Kidney (tissue), 14 donors: Measurements from ENCODE around the gene KLHL14. TPM values are rescaled to one million over a fixed set of nuclear protein-coding genes. Genes with fewer than 3 reads are reported as not detected.

Source experiments
- DNase-seq, 5 donors: peaks; one replicate each; pipeline ENCODE4 v3.0.0-alpha.2; 2013 to 2020
- FAIRE-seq: peaks from 2 replicates; lab custom pipeline; 2012; peaks lifted over from hg19 to GRCh38; lab: Jason Lieb, UNC
- H3K27ac ChIP-seq, 2 donors: one replicate each; pipeline ENCODE4 v1.7.0; 2013; ENCODE audit warnings: low read depth in 2 of 2, low read length in 2 of 2, inconsistent platforms in 1 of 2
- H3K27me3 ChIP-seq: one replicate; pipeline ENCODE4 v1.7.1; 2013; ENCODE audit warnings: low read length, inconsistent platforms; ENCODE audit not compliant: control insufficient read depth, insufficient read depth
- H3K36me3 ChIP-seq, 3 donors: one replicate each; pipeline versions ENCODE4 v1.7.0 to v1.7.1; 2013; ENCODE audit warnings: low read length in 3 of 3, control low read depth in 1 of 3, inconsistent platforms in 1 of 3; ENCODE audit not compliant: insufficient read depth in 3 of 3, control insufficient read depth in 2 of 3
- H3K4me1 ChIP-seq, 3 donors: one replicate each; pipeline versions ENCODE4 v1.7.0 to v1.7.1; 2013; ENCODE audit warnings: low read length in 3 of 3, inconsistent platforms in 1 of 3, low read depth in 1 of 3; ENCODE audit not compliant: control insufficient read depth in 2 of 3, insufficient read depth in 2 of 3
- H3K4me3 ChIP-seq, 3 donors: one replicate each; pipeline versions ENCODE4 v1.7.0 to v1.8.1; 2013; ENCODE audit warnings: low read length in 3 of 3, control low read depth in 1 of 3, inconsistent platforms in 1 of 3
- H3K9ac ChIP-seq, 3 donors: one replicate each; pipeline versions ENCODE4 v1.7.0 to v1.7.1; 2013; ENCODE audit warnings: low read length in 3 of 3, control low read depth in 1 of 3, inconsistent platforms in 1 of 3
- H3K9me3 ChIP-seq, 3 donors: one replicate each; pipeline versions ENCODE4 v1.7.0 to v1.7.1; 2013; ENCODE audit warnings: low read length in 3 of 3, control low read depth in 1 of 3, inconsistent platforms in 1 of 3; ENCODE audit not compliant: control insufficient read depth in 2 of 3, insufficient read depth in 1 of 3
- CTCF ChIP-seq: IDR thresholded peaks from 3 replicates; pipeline ENCODE4 v1.5.1; 2012; ENCODE audit warnings: mild to moderate bottlenecking, moderate library complexity, borderline replicate concordance; ENCODE audit not compliant: insufficient read depth; ENCODE audit errors: extremely low read depth
- intact Hi-C: fragments of 100-400 bp; cut with DNase I; formaldehyde crosslinking; loops from one replicate; pipeline ENCODE4 v1.11.1; 2022
- polyA plus RNA-seq: library from polyadenylated mRNA; stranded (reverse); fragments of 350-450 nt; fragmentation: Illumina TruSeq; extraction: RNeasy Lipid Tissue Mini Kit (QIAGEN cat#74804); gene quantifications from one replicate; pipeline ENCODE4 v1.2.3, GENCODE V29; 2014; ENCODE audit warnings: low read depth, low replicate concordance; ENCODE audit not compliant: insufficient read depth
- total RNA-seq: library from RNA; stranded (reverse); fragmentation: NEBNext Ultra II Directional; extraction: Animal tissue kit (Norgen Biotek cat#: 25700); gene quantifications from one replicate; pipeline ENCODE4 v1.2.1, GENCODE V29; 2021
- donor health status: control.
- donor health status: control.
- donor health status: control.
- donor health status: control.
- donor health status: control.
- donor health status: DM: yes; HTN: yes; CAD: no.
- donor health status: Normal renal cell carcinoma (clear cell type).

KLHL14 gene
- total and polyA plus RNA-seq, 2 donors from 2014 or later: 3.7 to 15.4 TPM

GRCh38 chr18:32754508-32755263 lies 18.1 kb downstream of the KLHL14 start:
- Histone ChIP-seq H3K27me3 (no peaks in the 10 kb centered on the region), H3K4me1 (no peaks in the 10 kb centered on the region), H3K9me3 (no peaks in the 10 kb centered on the region), H3K27ac (no peak overlapping the region), H3K4me3 (no peak overlapping the region), H3K36me3 (no peaks in the 10 kb centered on the region), H3K9ac (no peak overlapping the region)
- intact Hi-C loops: no loop called here
- FAIRE-seq (no peak), DNase-seq (no peak)
- TF ChIP-seq CTCF: no peak

- FAIRE-seq (no peak), DNase-seq (no peak)
- Histone ChIP-seq H3K27ac (no peak overlapping the region), H3K27me3 (no peaks in the 10 kb centered on the region), H3K4me1 (no peaks in the 10 kb centered on the region), H3K9ac (no peak overlapping the region), H3K4me3 (no peak overlapping the region), H3K9me3 (no peaks in the 10 kb centered on the region), H3K36me3 (no peaks in the 10 kb centered on the region)
- no peak for TF ChIP-seq CTCF
- intact Hi-C loops: no loop called here
Observed at GRCh38 chr18:32753656-32754260, 19.1 kb downstream of the KLHL14 start.

GRCh38 chr18:32750328-32750727 lies 22.5 kb downstream of the KLHL14 start:
- TF ChIP-seq CTCF: no peak
- H3K36me3 ChIP-seq: no peaks in the 10 kb centered on the region
- no peak overlapping the region for H3K4me3 ChIP-seq
- DNase-seq: no peak
- no peaks in the 10 kb centered on the region for H3K9me3 ChIP-seq
- no peak overlapping the region for H3K27ac ChIP-seq
- intact Hi-C loops: no loop called here
- no peak for FAIRE-seq
- no peak overlapping the region for H3K9ac ChIP-seq
- H3K27me3 ChIP-seq: no peaks in the 10 kb centered on the region
- no peaks in the 10 kb centered on the region for H3K4me1 ChIP-seq
